ENCODE results near the gene APPL2. TPM values are rescaled to one million over a fixed set of nuclear protein-coding genes. Genes with fewer than 3 reads are reported as not detected.

The APPL2 gene
- total RNA-seq, 1 donor = 67.0 TPM

DNA sequence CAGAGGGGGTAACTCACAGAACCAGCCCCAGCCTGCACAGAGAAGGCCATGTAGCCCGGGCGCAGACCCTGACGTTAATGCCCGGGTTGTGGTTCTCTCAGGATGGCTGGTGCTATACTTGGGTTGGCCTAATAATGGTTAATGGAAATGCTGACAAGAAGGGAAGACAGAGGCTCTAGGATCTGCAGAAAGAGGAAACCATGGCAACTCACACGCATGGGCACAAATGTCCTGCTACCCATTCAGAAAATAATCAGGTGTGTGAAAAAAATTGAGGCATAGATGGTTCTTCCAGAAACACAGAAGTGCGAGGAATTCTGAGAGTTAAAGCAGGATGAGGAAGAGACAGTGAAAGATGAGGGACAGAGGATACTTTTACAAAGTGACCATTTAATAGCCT lies 33.8 kb downstream of the APPL2 start:
- TF ChIP-seq, protein P1, sequence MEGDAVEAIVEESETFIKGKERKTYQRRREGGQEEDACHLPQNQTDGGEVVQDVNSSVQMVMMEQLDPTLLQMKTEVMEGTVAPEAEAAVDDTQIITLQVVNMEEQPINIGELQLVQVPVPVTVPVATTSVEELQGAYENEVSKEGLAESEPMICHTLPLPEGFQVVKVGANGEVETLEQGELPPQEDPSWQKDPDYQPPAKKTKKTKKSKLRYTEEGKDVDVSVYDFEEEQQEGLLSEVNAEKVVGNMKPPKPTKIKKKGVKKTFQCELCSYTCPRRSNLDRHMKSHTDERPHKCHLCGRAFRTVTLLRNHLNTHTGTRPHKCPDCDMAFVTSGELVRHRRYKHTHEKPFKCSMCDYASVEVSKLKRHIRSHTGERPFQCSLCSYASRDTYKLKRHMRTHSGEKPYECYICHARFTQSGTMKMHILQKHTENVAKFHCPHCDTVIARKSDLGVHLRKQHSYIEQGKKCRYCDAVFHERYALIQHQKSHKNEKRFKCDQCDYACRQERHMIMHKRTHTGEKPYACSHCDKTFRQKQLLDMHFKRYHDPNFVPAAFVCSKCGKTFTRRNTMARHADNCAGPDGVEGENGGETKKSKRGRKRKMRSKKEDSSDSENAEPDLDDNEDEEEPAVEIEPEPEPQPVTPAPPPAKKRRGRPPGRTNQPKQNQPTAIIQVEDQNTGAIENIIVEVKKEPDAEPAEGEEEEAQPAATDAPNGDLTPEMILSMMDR (IDR thresholded peaks at IDR 0.05; ENCODE audit: extremely low read depth, low read depth, low read length) = no peak
- H3K9me3 ChIP-seq (ENCODE audit: low read depth, low read length) = no peaks in the 10 kb centered on the region
- H3K4me3 ChIP-seq (ENCODE audit: insufficient read depth, low read length) = no peak overlapping the region
- H4K20me1 ChIP-seq (ENCODE audit: insufficient read depth, low read length) = no peaks in the 10 kb centered on the region
- H3K27me3 ChIP-seq (ENCODE audit: insufficient read depth, low read length) = no peaks in the 10 kb centered on the region
- peaks cover 18% of the 10 kb centered on the region for H3K4me1 ChIP-seq (ENCODE audit: insufficient read depth, low read length)
- no peak overlapping the region for H3K27ac ChIP-seq (ENCODE audit: low read depth, low read length)
- no peak overlapping the region for H2AFZ ChIP-seq (ENCODE audit: low read length)
- peaks cover 76% of the 10 kb centered on the region for H3K36me3 ChIP-seq (ENCODE audit: insufficient read depth, low read length)
- DNase-seq (ENCODE audit: insufficient read length, low spot score, missing footprints) = no peak
- no peaks in the 10 kb centered on the region for H3K79me2 ChIP-seq (ENCODE audit: insufficient read depth, low read length)
- H3K4me2 ChIP-seq (ENCODE audit: insufficient read depth, low read length) = no peak overlapping the region

DNA sequence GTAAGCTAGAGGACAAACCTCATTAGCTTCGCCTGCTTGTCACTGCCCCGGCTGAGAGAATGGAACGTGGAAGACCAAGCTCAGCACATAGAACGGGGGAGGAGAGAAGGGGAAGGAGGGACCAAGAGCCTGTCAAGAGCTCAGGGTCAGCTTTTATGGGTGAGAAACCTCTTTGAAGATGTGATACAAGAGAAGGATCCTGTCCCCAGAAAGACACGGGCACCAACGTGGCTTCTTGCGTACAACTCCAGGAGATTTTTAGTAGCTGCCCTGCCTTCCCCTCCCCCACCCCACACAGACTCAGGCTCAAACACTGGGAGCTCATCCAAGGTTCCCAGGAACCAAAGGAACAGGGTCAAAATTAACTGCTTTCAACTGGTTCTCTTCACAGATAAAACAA lies 34.7 kb downstream of the APPL2 start:
- H3K79me2 ChIP-seq (ENCODE audit: insufficient read depth, low read length) = no peaks in the 10 kb centered on the region
- peaks cover 18% of the 10 kb centered on the region for H3K4me1 ChIP-seq (ENCODE audit: insufficient read depth, low read length)
- H2AFZ ChIP-seq (ENCODE audit: low read length) = no peak overlapping the region
- H3K27ac ChIP-seq (ENCODE audit: low read depth, low read length) = no peak overlapping the region
- no peak for DNase-seq (ENCODE audit: insufficient read length, low spot score, missing footprints)
- H3K4me2 ChIP-seq (ENCODE audit: insufficient read depth, low read length) = no peak overlapping the region
- no peak overlapping the region for H3K4me3 ChIP-seq (ENCODE audit: insufficient read depth, low read length)
- H4K20me1 ChIP-seq (ENCODE audit: insufficient read depth, low read length) = no peaks in the 10 kb centered on the region
- TF ChIP-seq, protein P1 (IDR thresholded peaks at IDR 0.05; ENCODE audit: extremely low read depth, low read depth, low read length) = no peak
- no peaks in the 10 kb centered on the region for H3K9me3 ChIP-seq (ENCODE audit: low read depth, low read length)
- peaks cover 73% of the 10 kb centered on the region for H3K36me3 ChIP-seq (ENCODE audit: insufficient read depth, low read length)
- no peaks in the 10 kb centered on the region for H3K27me3 ChIP-seq (ENCODE audit: insufficient read depth, low read length)

DNA sequence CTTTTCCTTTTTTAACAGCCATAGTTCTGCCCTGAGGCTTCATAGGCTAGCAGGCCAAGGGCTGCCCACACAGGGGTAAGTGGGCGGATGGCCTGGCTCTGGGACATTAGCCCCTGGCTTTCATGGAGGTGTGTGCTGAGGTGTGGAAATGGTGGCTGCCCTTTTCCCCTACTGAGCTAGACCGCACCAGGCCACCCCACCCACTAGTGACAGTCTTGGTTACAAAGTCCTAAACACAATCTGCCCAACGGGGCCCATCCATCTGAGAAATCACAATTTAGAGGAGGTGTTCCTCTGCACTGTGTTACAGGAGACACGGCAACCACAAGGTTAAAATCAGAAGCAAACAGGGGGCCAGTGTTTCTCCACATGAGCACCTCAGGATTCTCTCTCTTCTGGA lies 35.6 kb downstream of the APPL2 start:
- peaks cover 14% of the 10 kb centered on the region for H3K4me1 ChIP-seq (ENCODE audit: insufficient read depth, low read length)
- no peaks in the 10 kb centered on the region for H3K27me3 ChIP-seq (ENCODE audit: insufficient read depth, low read length)
- no peak overlapping the region for H3K27ac ChIP-seq (ENCODE audit: low read depth, low read length)
- H3K36me3 ChIP-seq (ENCODE audit: insufficient read depth, low read length) = peaks cover 67% of the 10 kb centered on the region
- H3K79me2 ChIP-seq (ENCODE audit: insufficient read depth, low read length) = no peaks in the 10 kb centered on the region
- H3K4me2 ChIP-seq (ENCODE audit: insufficient read depth, low read length) = no peak overlapping the region
- TF ChIP-seq, protein P1 (IDR thresholded peaks at IDR 0.05; ENCODE audit: extremely low read depth, low read depth, low read length) = no peak
- no peak overlapping the region for H3K4me3 ChIP-seq (ENCODE audit: insufficient read depth, low read length)
- H3K9me3 ChIP-seq (ENCODE audit: low read depth, low read length) = no peaks in the 10 kb centered on the region
- DNase-seq (ENCODE audit: insufficient read length, low spot score, missing footprints) = no peak
- H4K20me1 ChIP-seq (ENCODE audit: insufficient read depth, low read length) = no peaks in the 10 kb centered on the region
- no peak overlapping the region for H2AFZ ChIP-seq (ENCODE audit: low read length)

DNA sequence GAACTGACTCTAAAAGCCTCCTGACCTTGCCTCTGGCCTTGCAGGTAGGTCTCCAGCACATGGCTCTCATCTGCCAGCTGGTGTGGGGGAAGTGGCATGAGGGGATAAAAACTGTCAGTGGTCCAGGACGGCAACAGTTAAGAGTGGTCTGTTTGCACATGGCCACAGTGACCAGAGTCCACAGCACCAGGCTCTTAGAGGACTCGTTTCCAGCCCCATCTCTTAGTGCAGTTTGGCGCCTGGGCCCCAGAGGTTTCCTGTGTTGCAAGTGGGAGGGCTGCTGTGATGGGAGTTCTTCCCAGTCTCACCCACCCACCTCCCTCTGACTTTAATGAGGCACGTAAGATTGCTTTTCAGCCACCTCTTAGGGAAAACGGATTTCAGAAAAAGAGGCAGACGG lies 37.0 kb downstream of the APPL2 start:
- Histone ChIP-seq H3K27ac (ENCODE audit: low read depth, low read length) (peak overlapping the region; percentile 24), H3K4me1 (ENCODE audit: insufficient read depth, low read length) (peaks cover 4% of the 10 kb centered on the region), H3K4me3 (ENCODE audit: insufficient read depth, low read length) (no peak overlapping the region), H2AFZ (ENCODE audit: low read length) (no peak overlapping the region), H3K79me2 (ENCODE audit: insufficient read depth, low read length) (no peaks in the 10 kb centered on the region), H4K20me1 (ENCODE audit: insufficient read depth, low read length) (no peaks in the 10 kb centered on the region), H3K4me2 (ENCODE audit: insufficient read depth, low read length) (no peak overlapping the region), H3K36me3 (ENCODE audit: insufficient read depth, low read length) (peaks cover 67% of the 10 kb centered on the region), H3K27me3 (ENCODE audit: insufficient read depth, low read length) (no peaks in the 10 kb centered on the region), H3K9me3 (ENCODE audit: low read depth, low read length) (no peaks in the 10 kb centered on the region)
- TF ChIP-seq, protein P1 (IDR thresholded peaks at IDR 0.05; ENCODE audit: extremely low read depth, low read depth, low read length) = no peak
- DNase-seq (ENCODE audit: insufficient read length, low spot score, missing footprints) = no peak

Data from osteoblast (primary cell).